ENCODE results near the gene WLS.

Gene WLS

DNA sequence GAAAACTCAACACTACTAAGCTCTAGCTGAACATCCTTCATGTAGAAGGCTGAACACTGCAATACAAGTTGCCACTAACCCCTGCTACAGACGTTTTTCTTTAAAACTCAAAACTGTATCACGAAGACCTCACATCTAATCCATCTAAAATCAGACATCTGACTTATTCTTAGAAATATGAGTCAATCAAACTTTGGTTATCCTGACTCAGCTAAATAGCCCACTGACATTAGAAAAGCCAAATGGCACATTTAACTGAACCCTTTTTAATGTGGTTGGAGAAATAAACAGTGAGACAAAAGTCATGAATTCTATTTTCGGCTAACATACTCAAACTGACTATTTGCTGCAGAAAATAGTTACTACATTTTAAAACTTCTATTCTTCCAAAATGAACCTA lies 35.6 kb downstream of the WLS start:
- H3K9me3 ChIP-seq (ENCODE audit: control insufficient read depth, insufficient read depth, low read length) = no peaks in the 10 kb centered on the region
- no peak overlapping the region for H3K4me3 ChIP-seq (ENCODE audit: low read depth, low read length)
- peaks cover 3% of the 10 kb centered on the region for H3K4me1 ChIP-seq (ENCODE audit: control insufficient read depth, insufficient read depth, low read length)
- no peak overlapping the region for H3K9ac ChIP-seq (ENCODE audit: low read depth, low read length)
- no peaks in the 10 kb centered on the region for H3K36me3 ChIP-seq (ENCODE audit: control insufficient read depth, insufficient read depth, low read length)
- H3K27me3 ChIP-seq (ENCODE audit: control insufficient read depth, insufficient read depth, low read length) = no peaks in the 10 kb centered on the region

DNA sequence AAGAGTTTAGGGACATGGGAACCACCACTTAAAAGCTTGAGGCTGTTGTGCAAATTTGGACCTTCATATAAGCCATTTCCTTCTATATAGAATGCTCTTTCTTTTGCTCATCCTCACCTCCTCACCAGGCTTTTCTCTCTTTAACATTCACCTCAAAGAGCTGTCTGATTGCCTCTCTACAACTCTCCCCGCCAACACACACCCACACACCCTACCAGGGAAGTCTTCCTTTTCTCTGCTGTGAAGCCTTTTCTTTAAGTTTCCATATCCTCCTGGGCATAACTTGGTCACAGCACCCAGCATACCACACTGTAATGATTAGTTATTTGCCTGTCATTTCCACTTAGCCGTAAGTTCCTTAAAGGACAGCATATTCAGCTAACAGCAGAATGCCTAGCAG lies 40.6 kb downstream of the WLS start:
- Histone ChIP-seq H3K9me3 (ENCODE audit: control insufficient read depth, insufficient read depth, low read length) (no peaks in the 10 kb centered on the region), H3K4me3 (ENCODE audit: low read depth, low read length) (no peak overlapping the region), H3K9ac (ENCODE audit: low read depth, low read length) (no peak overlapping the region), H3K36me3 (ENCODE audit: control insufficient read depth, insufficient read depth, low read length) (no peaks in the 10 kb centered on the region), H3K27me3 (ENCODE audit: control insufficient read depth, insufficient read depth, low read length) (no peaks in the 10 kb centered on the region), H3K4me1 (ENCODE audit: control insufficient read depth, insufficient read depth, low read length) (no peaks in the 10 kb centered on the region)

DNA sequence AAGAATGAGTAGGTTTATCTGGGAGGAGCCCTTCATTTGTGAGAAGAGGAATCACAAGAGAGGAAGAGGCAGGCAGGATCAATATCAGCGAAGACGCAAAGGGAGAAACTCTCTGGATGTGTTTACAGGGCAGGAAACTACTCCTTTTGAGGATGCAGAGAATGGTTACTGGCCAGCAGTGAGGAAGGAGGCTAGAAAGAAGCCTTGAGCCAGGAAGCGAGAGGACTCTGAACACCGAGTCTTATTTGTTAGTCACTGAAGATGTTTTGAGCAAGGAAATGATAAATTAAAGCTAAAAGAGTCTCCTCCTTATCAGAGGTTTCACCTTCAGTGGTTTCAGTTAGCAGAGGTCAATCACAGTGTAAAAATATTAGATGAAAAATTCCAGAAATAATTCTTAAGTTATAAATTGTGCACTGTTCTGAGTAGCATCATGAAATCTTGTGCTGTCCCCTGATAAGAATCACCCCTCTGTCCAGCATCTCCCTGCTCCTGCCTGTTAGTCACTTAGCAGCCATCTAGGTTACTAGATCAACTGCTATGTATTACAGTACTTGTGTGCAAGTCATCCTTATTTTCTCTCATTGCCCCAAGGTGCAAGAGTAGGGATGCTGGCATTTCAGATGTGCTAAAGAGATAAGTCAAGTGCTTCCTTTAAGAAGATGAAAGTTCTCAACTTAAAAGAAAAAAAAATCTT lies 43.5 kb downstream of the WLS start:
- Histone ChIP-seq H3K4me1 (ENCODE audit: control insufficient read depth, insufficient read depth, low read length) (no peaks in the 10 kb centered on the region), H3K9me3 (ENCODE audit: control insufficient read depth, insufficient read depth, low read length) (no peaks in the 10 kb centered on the region), H3K9ac (ENCODE audit: low read depth, low read length) (no peak overlapping the region), H3K36me3 (ENCODE audit: control insufficient read depth, insufficient read depth, low read length) (no peaks in the 10 kb centered on the region), H3K27me3 (ENCODE audit: control insufficient read depth, insufficient read depth, low read length) (no peaks in the 10 kb centered on the region), H3K4me3 (ENCODE audit: low read depth, low read length) (no peak overlapping the region)

GRCh38 chr1:68188060-68188538 lies 44.2 kb downstream of the WLS start:
- H3K4me1 ChIP-seq (ENCODE audit: control insufficient read depth, insufficient read depth, low read length) = no peaks in the 10 kb centered on the region
- H3K27me3 ChIP-seq (ENCODE audit: control insufficient read depth, insufficient read depth, low read length) = no peaks in the 10 kb centered on the region
- H3K9me3 ChIP-seq (ENCODE audit: control insufficient read depth, insufficient read depth, low read length) = no peaks in the 10 kb centered on the region
- H3K9ac ChIP-seq (ENCODE audit: low read depth, low read length) = no peak overlapping the region
- no peak overlapping the region for H3K4me3 ChIP-seq (ENCODE audit: low read depth, low read length)
- no peaks in the 10 kb centered on the region for H3K36me3 ChIP-seq (ENCODE audit: control insufficient read depth, insufficient read depth, low read length)

- no peaks in the 10 kb centered on the region for H3K9me3 ChIP-seq (ENCODE audit: control insufficient read depth, insufficient read depth, low read length)
- no peaks in the 10 kb centered on the region for H3K4me1 ChIP-seq (ENCODE audit: control insufficient read depth, insufficient read depth, low read length)
- H3K36me3 ChIP-seq (ENCODE audit: control insufficient read depth, insufficient read depth, low read length) = no peaks in the 10 kb centered on the region
- H3K9ac ChIP-seq (ENCODE audit: low read depth, low read length) = no peak overlapping the region
- no peaks in the 10 kb centered on the region for H3K27me3 ChIP-seq (ENCODE audit: control insufficient read depth, insufficient read depth, low read length)
- no peak overlapping the region for H3K4me3 ChIP-seq (ENCODE audit: low read depth, low read length)
Measured at GRCh38 chr1:68185743-68186142, 46.6 kb downstream of the WLS start.

- Histone ChIP-seq H3K4me3 (ENCODE audit: low read depth, low read length) (no peak overlapping the region), H3K9me3 (ENCODE audit: control insufficient read depth, insufficient read depth, low read length) (no peaks in the 10 kb centered on the region), H3K9ac (ENCODE audit: low read depth, low read length) (no peak overlapping the region), H3K27me3 (ENCODE audit: control insufficient read depth, insufficient read depth, low read length) (no peaks in the 10 kb centered on the region), H3K36me3 (ENCODE audit: control insufficient read depth, insufficient read depth, low read length) (no peaks in the 10 kb centered on the region), H3K4me1 (ENCODE audit: control insufficient read depth, insufficient read depth, low read length) (no peaks in the 10 kb centered on the region)
Measured at GRCh38 chr1:68183895-68184294, 48.4 kb downstream of the WLS start.

GRCh38 chr1:68181165-68181556 lies 51.2 kb downstream of the WLS start:
- Histone ChIP-seq H3K4me3 (ENCODE audit: low read depth, low read length) (no peak overlapping the region), H3K9ac (ENCODE audit: low read depth, low read length) (no peak overlapping the region), H3K27me3 (ENCODE audit: control insufficient read depth, insufficient read depth, low read length) (no peaks in the 10 kb centered on the region), H3K36me3 (ENCODE audit: control insufficient read depth, insufficient read depth, low read length) (no peaks in the 10 kb centered on the region), H3K9me3 (ENCODE audit: control insufficient read depth, insufficient read depth, low read length) (no peaks in the 10 kb centered on the region), H3K4me1 (ENCODE audit: control insufficient read depth, insufficient read depth, low read length) (no peaks in the 10 kb centered on the region)

DNA sequence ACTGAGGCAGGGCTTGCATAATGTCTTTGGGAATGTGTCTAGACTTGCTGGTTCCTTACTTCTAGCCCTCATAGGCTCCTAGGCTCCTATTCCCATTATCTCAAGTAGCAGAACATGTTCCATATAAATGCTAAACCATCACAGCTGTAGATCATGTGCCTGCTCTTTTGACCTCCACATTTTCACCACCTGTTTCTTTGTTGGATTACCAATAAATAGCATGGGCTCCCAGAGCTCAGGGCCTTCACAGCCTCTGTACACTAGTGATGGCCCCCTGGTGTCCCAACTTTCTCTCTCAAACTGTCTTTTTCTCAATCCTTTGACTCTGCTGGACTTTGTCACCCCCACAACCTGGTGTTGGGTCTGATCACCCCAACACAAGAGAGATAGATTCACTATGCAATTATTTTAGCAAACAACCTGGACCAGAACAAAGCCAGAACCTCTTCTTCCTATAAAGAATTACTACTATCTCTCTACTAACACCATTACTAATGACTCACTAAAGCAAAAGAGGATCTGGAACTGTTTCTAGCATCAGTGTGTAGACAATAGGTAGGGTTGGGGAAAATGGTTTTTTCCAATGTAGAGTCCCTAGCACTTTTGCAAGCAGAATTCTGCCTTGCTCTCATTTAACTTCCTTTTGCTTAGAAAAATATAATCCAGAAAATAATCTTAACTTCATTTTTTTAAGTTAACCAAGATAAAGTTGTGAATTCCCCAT lies 51.7 kb downstream of the WLS start:
- Histone ChIP-seq H3K36me3 (ENCODE audit: control insufficient read depth, insufficient read depth, low read length) (no peaks in the 10 kb centered on the region), H3K9ac (ENCODE audit: low read depth, low read length) (no peak overlapping the region), H3K9me3 (ENCODE audit: control insufficient read depth, insufficient read depth, low read length) (no peaks in the 10 kb centered on the region), H3K27me3 (ENCODE audit: control insufficient read depth, insufficient read depth, low read length) (no peaks in the 10 kb centered on the region), H3K4me1 (ENCODE audit: control insufficient read depth, insufficient read depth, low read length) (no peaks in the 10 kb centered on the region), H3K4me3 (ENCODE audit: low read depth, low read length) (no peak overlapping the region)

- no peaks in the 10 kb centered on the region for H3K36me3 ChIP-seq (ENCODE audit: control insufficient read depth, insufficient read depth, low read length)
- H3K4me1 ChIP-seq (ENCODE audit: control insufficient read depth, insufficient read depth, low read length) = no peaks in the 10 kb centered on the region
- no peaks in the 10 kb centered on the region for H3K9me3 ChIP-seq (ENCODE audit: control insufficient read depth, insufficient read depth, low read length)
- no peaks in the 10 kb centered on the region for H3K27me3 ChIP-seq (ENCODE audit: control insufficient read depth, insufficient read depth, low read length)
- H3K9ac ChIP-seq (ENCODE audit: low read depth, low read length) = no peak overlapping the region
- no peak overlapping the region for H3K4me3 ChIP-seq (ENCODE audit: low read depth, low read length)
Measured at GRCh38 chr1:68178821-68179490, 53.4 kb downstream of the WLS start.

- no peaks in the 10 kb centered on the region for H3K36me3 ChIP-seq (ENCODE audit: control insufficient read depth, insufficient read depth, low read length)
- peaks cover 4% of the 10 kb centered on the region for H3K4me1 ChIP-seq (ENCODE audit: control insufficient read depth, insufficient read depth, low read length)
- no peak overlapping the region for H3K9ac ChIP-seq (ENCODE audit: low read depth, low read length)
- no peaks in the 10 kb centered on the region for H3K9me3 ChIP-seq (ENCODE audit: control insufficient read depth, insufficient read depth, low read length)
- no peak overlapping the region for H3K4me3 ChIP-seq (ENCODE audit: low read depth, low read length)
- no peaks in the 10 kb centered on the region for H3K27me3 ChIP-seq (ENCODE audit: control insufficient read depth, insufficient read depth, low read length)
Measured at GRCh38 chr1:68175621-68176398, 56.5 kb downstream of the WLS start.

GRCh38 chr1:68174738-68175113 lies 57.6 kb downstream of the WLS start:
- Histone ChIP-seq H3K9ac (ENCODE audit: low read depth, low read length) (no peak overlapping the region), H3K27me3 (ENCODE audit: control insufficient read depth, insufficient read depth, low read length) (no peaks in the 10 kb centered on the region), H3K9me3 (ENCODE audit: control insufficient read depth, insufficient read depth, low read length) (no peaks in the 10 kb centered on the region), H3K4me3 (ENCODE audit: low read depth, low read length) (no peak overlapping the region), H3K4me1 (ENCODE audit: control insufficient read depth, insufficient read depth, low read length) (peaks cover 4% of the 10 kb centered on the region), H3K36me3 (ENCODE audit: control insufficient read depth, insufficient read depth, low read length) (no peaks in the 10 kb centered on the region)

Data from iPS-15b (cell line).